HL-60 (cell line): Measurements from ENCODE around the gene ZFYVE9.
A peak's percentile ranks its signal among the peaks of the same experiment; 100 is the strongest.

ENCODE experiments used
- DNase-seq, 2 experiments: peaks; one replicate each; pipeline ENCODE4 v3.0.0-alpha.2; 2010 to 2020; ENCODE audit warnings: low read depth in 1 of 2, low spot score in 1 of 2
- H3K27ac ChIP-seq: fragments of 250-450 bp; sonication (Bioruptor Pico); replicated peaks from 2 replicates; pipeline ENCODE4 v1.5.1; 2020; ENCODE audit warnings: mild to moderate bottlenecking, moderate library complexity
- H3K27me3 ChIP-seq: fragments of 250-450 bp; sonication (Bioruptor Pico); 2 replicates; pipeline ENCODE4 v1.5.1; 2021; ENCODE audit warnings: mild to moderate bottlenecking, moderate library complexity; ENCODE audit not compliant: insufficient read depth, poor library complexity, severe bottlenecking
- H3K4me3 ChIP-seq: replicated peaks from 2 replicates; pipeline ENCODE4 v1.5.1; 2011; ENCODE audit warnings: mild to moderate bottlenecking, control low read depth, low read length; ENCODE audit not compliant: insufficient read depth
- GABPA ChIP-seq: IDR thresholded peaks from 2 replicates; pipeline ENCODE4 v1.6.1; 2012; ENCODE audit warnings: low read depth
- POLR2AphosphoS5 ChIP-seq: IDR thresholded peaks from 2 replicates; pipeline ENCODE4 v1.6.1; 2012; ENCODE audit warnings: low read depth
- SPI1 ChIP-seq: IDR thresholded peaks from 2 replicates; pipeline ENCODE4 v1.6.1; 2012; ENCODE audit warnings: low read depth, mild to moderate bottlenecking, borderline replicate concordance
- TF ChIP-seq, protein P1 (sequence below): IDR thresholded peaks from 2 replicates; pipeline ENCODE4 v1.6.1; 2012; ENCODE audit warnings: low read depth; ENCODE audit not compliant: insufficient replicate concordance
- TF ChIP-seq, protein P2 (sequence below): IDR thresholded peaks from one replicate; pipeline ENCODE4 v1.5.1; 2011; ENCODE audit warnings: low read length, control low read depth, inconsistent platforms; ENCODE audit not compliant: insufficient read depth

ZFYVE9 gene

DNA sequence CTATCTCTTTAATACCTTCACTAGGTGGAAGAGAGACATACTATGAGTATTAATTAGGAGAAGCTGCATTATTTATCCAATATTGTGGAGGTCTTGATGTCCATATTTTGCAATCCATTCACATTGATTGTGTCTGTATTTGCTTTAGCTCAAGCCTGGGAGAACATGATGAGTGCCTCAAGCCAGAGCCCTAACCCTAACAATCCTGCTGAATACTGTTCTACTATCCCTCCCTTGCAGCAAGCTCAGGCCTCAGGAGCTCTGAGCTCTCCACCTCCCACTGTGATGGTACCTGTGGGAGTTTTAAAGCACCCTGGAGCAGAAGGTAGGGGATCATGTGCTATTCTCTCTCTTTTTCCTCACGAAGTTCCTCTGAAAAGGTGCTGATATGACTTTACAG lies 124.6 kb downstream of the ZFYVE9 start:
- DNase-seq = no peak
- H3K27me3 ChIP-seq = no peaks in the 10 kb centered on the region
- TF ChIP-seq, protein P1, sequence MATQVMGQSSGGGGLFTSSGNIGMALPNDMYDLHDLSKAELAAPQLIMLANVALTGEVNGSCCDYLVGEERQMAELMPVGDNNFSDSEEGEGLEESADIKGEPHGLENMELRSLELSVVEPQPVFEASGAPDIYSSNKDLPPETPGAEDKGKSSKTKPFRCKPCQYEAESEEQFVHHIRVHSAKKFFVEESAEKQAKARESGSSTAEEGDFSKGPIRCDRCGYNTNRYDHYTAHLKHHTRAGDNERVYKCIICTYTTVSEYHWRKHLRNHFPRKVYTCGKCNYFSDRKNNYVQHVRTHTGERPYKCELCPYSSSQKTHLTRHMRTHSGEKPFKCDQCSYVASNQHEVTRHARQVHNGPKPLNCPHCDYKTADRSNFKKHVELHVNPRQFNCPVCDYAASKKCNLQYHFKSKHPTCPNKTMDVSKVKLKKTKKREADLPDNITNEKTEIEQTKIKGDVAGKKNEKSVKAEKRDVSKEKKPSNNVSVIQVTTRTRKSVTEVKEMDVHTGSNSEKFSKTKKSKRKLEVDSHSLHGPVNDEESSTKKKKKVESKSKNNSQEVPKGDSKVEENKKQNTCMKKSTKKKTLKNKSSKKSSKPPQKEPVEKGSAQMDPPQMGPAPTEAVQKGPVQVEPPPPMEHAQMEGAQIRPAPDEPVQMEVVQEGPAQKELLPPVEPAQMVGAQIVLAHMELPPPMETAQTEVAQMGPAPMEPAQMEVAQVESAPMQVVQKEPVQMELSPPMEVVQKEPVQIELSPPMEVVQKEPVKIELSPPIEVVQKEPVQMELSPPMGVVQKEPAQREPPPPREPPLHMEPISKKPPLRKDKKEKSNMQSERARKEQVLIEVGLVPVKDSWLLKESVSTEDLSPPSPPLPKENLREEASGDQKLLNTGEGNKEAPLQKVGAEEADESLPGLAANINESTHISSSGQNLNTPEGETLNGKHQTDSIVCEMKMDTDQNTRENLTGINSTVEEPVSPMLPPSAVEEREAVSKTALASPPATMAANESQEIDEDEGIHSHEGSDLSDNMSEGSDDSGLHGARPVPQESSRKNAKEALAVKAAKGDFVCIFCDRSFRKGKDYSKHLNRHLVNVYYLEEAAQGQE = no peak
- no peak overlapping the region for H3K27ac ChIP-seq
- H3K4me3 ChIP-seq = no peak overlapping the region

GRCh38 chr1:52268372-52268771 lies 126.5 kb downstream of the ZFYVE9 start:
- Histone ChIP-seq H3K4me3 (no peak overlapping the region), H3K27ac (no peak overlapping the region), H3K27me3 (no peaks in the 10 kb centered on the region)
- TF ChIP-seq POLR2AphosphoS5 = no peak
- TF ChIP-seq, protein P2, sequence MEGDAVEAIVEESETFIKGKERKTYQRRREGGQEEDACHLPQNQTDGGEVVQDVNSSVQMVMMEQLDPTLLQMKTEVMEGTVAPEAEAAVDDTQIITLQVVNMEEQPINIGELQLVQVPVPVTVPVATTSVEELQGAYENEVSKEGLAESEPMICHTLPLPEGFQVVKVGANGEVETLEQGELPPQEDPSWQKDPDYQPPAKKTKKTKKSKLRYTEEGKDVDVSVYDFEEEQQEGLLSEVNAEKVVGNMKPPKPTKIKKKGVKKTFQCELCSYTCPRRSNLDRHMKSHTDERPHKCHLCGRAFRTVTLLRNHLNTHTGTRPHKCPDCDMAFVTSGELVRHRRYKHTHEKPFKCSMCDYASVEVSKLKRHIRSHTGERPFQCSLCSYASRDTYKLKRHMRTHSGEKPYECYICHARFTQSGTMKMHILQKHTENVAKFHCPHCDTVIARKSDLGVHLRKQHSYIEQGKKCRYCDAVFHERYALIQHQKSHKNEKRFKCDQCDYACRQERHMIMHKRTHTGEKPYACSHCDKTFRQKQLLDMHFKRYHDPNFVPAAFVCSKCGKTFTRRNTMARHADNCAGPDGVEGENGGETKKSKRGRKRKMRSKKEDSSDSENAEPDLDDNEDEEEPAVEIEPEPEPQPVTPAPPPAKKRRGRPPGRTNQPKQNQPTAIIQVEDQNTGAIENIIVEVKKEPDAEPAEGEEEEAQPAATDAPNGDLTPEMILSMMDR = no peak
- peak; percentile 39; the same call in 1 of the 2 replicates for TF ChIP-seq SPI1
- TF ChIP-seq GABPA = no peak
- peak in 1 of 2 experiments; percentile 49 for DNase-seq

DNA sequence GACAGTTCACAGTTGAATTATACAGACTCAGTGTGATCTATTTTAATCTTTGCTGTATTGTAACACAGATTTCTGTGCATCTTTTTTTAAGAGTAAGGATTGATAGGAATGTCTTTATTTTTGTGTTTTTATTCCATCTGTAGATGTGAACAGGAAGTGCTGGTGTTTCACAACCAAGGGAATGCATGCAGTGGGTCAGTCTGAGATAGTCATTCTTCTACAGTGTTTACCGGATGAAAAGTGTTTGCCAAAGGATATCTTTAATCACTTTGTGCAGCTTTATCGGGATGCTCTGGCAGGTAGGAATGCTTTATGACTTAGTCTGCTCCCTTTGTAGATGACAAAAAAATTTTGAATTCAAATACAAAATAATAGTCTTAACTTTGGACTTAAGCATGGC lies 139.6 kb downstream of the ZFYVE9 start:
- no peak overlapping the region for H3K27ac ChIP-seq
- H3K4me3 ChIP-seq = no peak overlapping the region
- no peaks in the 10 kb centered on the region for H3K27me3 ChIP-seq
- no peak for DNase-seq
- 0 out of 2 replicates have a peak, but pooled peaks have one; percentile 14 for TF ChIP-seq SPI1
- TF ChIP-seq GABPA = no peak

DNA sequence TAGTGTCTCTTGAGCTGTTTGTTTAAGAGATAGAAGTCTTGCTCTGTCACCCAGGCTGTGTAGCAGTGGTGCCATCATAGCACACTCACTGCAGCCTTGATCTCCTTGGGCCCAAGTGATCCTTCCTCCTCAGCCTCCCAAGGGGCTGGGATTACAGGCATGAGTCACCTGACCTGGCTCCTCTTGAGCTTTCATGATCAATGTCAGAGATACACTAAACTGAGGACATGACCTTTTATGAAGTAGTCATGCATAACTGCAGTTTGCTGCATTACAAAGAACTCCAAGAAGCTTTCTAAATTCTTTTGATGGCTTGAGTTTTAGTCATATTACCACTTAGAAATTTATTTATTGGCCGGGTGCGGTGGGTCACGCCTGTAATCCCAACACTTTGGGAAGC lies 146.4 kb downstream of the ZFYVE9 start:
- H3K27ac ChIP-seq = no peak overlapping the region
- H3K27me3 ChIP-seq = no peaks in the 10 kb centered on the region
- no peak overlapping the region for H3K4me3 ChIP-seq
- TF ChIP-seq SPI1 = no peak
- TF ChIP-seq, protein P1 = no peak
- TF ChIP-seq, protein P2 = no peak
- TF ChIP-seq GABPA = no peak
- no peak for TF ChIP-seq POLR2AphosphoS5
- DNase-seq = no peak

GRCh38 chr1:52294580-52294979 lies 152.7 kb downstream of the ZFYVE9 start:
- no peak overlapping the region for H3K27ac ChIP-seq
- TF ChIP-seq, protein P1 = no peak
- TF ChIP-seq, protein P2 = no peak
- no peak for TF ChIP-seq SPI1
- TF ChIP-seq GABPA = no peak
- no peak for TF ChIP-seq POLR2AphosphoS5
- H3K27me3 ChIP-seq = no peaks in the 10 kb centered on the region
- H3K4me3 ChIP-seq = no peak overlapping the region
- no peak for DNase-seq
